A549 (cell line): ENCODE data around the gene PPP6C. TPM values are rescaled to one million over a fixed set of nuclear protein-coding genes. Genes with fewer than 3 reads are reported as not detected.
"Not testable (repeated sequence)": the region's sequence is repeated elsewhere in the genome, so short reads cannot be mapped to it uniquely, and the experiment has no call there.

Experiments used
- ATAC-seq, 2 experiments: fragments of 200-7000 bp in 1 of 2; fragments of >200 bp in 1 of 2; cut with Nextera tagmentation in 1 of 2; cut with Tn5 transposase in 1 of 2; 3 replicates each; pipeline versions ENCODE4 v1.8.0 to v1.9.1; 2018 to 2020; ENCODE audit warnings: mild to moderate bottlenecking in 1 of 2, moderate library complexity in 1 of 2
- CTCF ChIA-PET: fragments of 300-600 bp; sonication (Branson Sonifier 250); formaldehyde crosslinking; extraction: SDS; loops from one replicate; lab custom pipeline; 2021; ENCODE audit warnings: antibody characterized with exemption, inconsistent platforms; lab: Yijun Ruan, JAX
- POLR2A ChIA-PET: fragments of 350-600 bp; formaldehyde crosslinking; extraction: SDS; loops from one replicate; lab custom pipeline; 2021; ENCODE audit warnings: antibody characterized with exemption, inconsistent platforms; lab: Yijun Ruan, JAX
- DNase-seq, 2 experiments: peaks; one replicate each; pipeline versions ENCODE4 v3.0.0 to v3.0.0-alpha.2; 2011 to 2016; ENCODE audit warnings: low read depth in 1 of 2, low spot score in 1 of 2
- FAIRE-seq: peaks from 2 replicates; lab custom pipeline; 2011; peaks lifted over from hg19 to GRCh38; lab: Jason Lieb, UNC
- H3K27ac ChIP-seq, 2 experiments: fragments of >200 bp; sonication (Bioruptor Twin); formaldehyde crosslinking; 3 replicates each; pipeline ENCODE4 v1.5.1; 2016 to 2017
- H3K4me1 ChIP-seq: fragments of >200 bp; sonication (Bioruptor Twin); formaldehyde crosslinking; 3 replicates; pipeline ENCODE4 v1.6.1; 2016
- H3K4me2 ChIP-seq: fragments of >200 bp; sonication (Bioruptor Twin); formaldehyde crosslinking; 3 replicates; pipeline ENCODE4 v1.6.1; 2016
- H3K4me3 ChIP-seq: fragments of >200 bp; sonication (Bioruptor Twin); formaldehyde crosslinking; 3 replicates; pipeline ENCODE4 v1.5.1; 2016
- H3K9me3 ChIP-seq: fragments of >200 bp; sonication (Bioruptor Twin); formaldehyde crosslinking; 3 replicates; pipeline ENCODE4 v1.6.1; 2016
- EP300 ChIP-seq, 2 experiments: fragments of >200 bp; sonication (Bioruptor Twin); formaldehyde crosslinking; IDR thresholded peaks; 2 replicates in 1 of 2; 3 replicates in 1 of 2; pipeline ENCODE4 v1.6.1; 2016 to 2017
- FOSL2 ChIP-seq, 2 experiments: fragments of 450-650 bp in 1 of 2; fragments of >200 bp in 1 of 2; sonication (Bioruptor Twin) in 1 of 2; formaldehyde crosslinking; IDR thresholded peaks; 2 replicates each; pipeline versions ENCODE4 v1.5.0 to v1.6.1; 2016 to 2020; ENCODE audit warnings: mild to moderate bottlenecking in 1 of 2, moderate library complexity in 1 of 2
- MYC ChIP-seq: IDR thresholded peaks from 2 replicates; pipeline ENCODE4 v1.6.1; 2012; ENCODE audit warnings: mild to moderate bottlenecking, inconsistent platforms, low read length, improper control_type of control experiment, borderline replicate concordance
- NFE2L2 ChIP-seq: fragments of 150-350 bp; conservative IDR thresholded peaks from 2 replicates; pipeline ENCODE4 v1.6.1; 2014; ENCODE audit warnings: low read length
- NR3C1 ChIP-seq: fragments of >200 bp; sonication (Bioruptor Twin); formaldehyde crosslinking; IDR thresholded peaks from 3 replicates; pipeline ENCODE4 v1.6.1; 2017
- PHF8 ChIP-seq: fragments of 200-600 bp; sonication (generic); IDR thresholded peaks from 2 replicates; pipeline ENCODE4 v1.6.1; 2016; ENCODE audit warnings: low read depth, mild to moderate bottlenecking, antibody characterized with exemption, moderate library complexity, borderline replicate concordance
- RNF2 ChIP-seq: fragments of 200-600 bp; sonication (generic); IDR thresholded peaks from 2 replicates; pipeline ENCODE4 v1.6.1; 2016; ENCODE audit warnings: low read depth, mild to moderate bottlenecking, antibody characterized with exemption, moderate library complexity, borderline replicate concordance
- TP53 ChIP-seq: fragments of 250-450 bp; sonication (Bioruptor Pico); IDR thresholded peaks from 2 replicates; pipeline ENCODE4 v1.5.0; 2021; ENCODE audit warnings: mild to moderate bottlenecking, moderate library complexity
- ZC3H11A ChIP-seq: fragments of 450-650 bp; IDR thresholded peaks from 2 replicates; pipeline ENCODE4 v1.6.1; 2014; ENCODE audit warnings: antibody characterized with exemption, mild to moderate bottlenecking
- ZSCAN20 ChIP-seq: fragments of 250-450 bp; sonication (Bioruptor Pico); IDR thresholded peaks from 2 replicates; pipeline ENCODE4 v1.8.0; 2022; ENCODE audit warnings: mild to moderate bottlenecking, moderate library complexity
- WGBS: methylation state at CpG from one replicate; pipeline ENCODE4 v1.1.6; 2017; ENCODE audit errors: missing lambda C conversion rate; 5-methylcytosine and 5-hydroxymethylcytosine counted together
- polyA plus RNA-seq, 4 experiments: library from polyadenylated mRNA; depleted of rRNA in 3 of 4; stranded (reverse); fragments of >200 nt; fragmentation: RNase III in 1 of 4; extraction: RNeasy Plus Mini Kit Qiagen cat#74134 plus additional on column Dnase treatment in 1 of 4; gene quantifications; 2 replicates in 3 of 4; 3 replicates in 1 of 4; pipeline ENCODE4 v1.2.3, GENCODE V29; 2011 to 2017
- TF ChIP-seq, protein P1 (sequence below): fragments of >200 bp; sonication (Bioruptor Twin); formaldehyde crosslinking; IDR thresholded peaks from 3 replicates; pipeline ENCODE4 v1.5.1; 2016

PPP6C gene
- polyA plus RNA-seq, 2 of the 4 experiments (the other 2 are of a cell fraction) = 25.3 to 36.2 TPM

DNA sequence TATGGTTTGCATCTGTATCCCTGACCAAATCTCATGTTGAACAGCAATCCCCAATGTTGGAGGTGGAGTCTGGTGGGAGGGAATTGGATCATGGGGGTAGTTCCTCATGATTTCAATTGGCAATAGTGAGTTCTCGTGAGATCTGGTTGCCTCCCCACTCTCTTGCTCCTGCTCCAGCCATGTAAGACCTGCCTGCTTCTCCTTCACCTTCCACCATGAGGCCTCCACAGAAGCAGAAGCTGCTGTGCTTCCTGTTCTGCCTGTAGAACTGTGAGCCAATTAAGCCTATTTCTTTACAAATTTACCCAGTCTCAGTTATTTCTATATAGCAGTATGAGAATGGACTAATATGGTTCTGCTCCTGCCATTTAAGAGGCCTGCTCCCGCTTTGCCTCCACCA lies 79.1 kb downstream of the PPP6C start:
- 92% methylated on average over 2 of the region's 2 CpGs for WGBS
- H3K4me1 ChIP-seq = no peaks in the 10 kb centered on the region
- TF ChIP-seq FOSL2 (IDR thresholded peaks at IDR 0.05) = no peak
- TF ChIP-seq FOSL2 (CRISPR knock-in tag; IDR thresholded peaks at IDR 0.05) = no peak
- TF ChIP-seq TP53 = no peak
- no peak for TF ChIP-seq RNF2
- H3K4me2 ChIP-seq = no peak overlapping the region
- no peak for DNase-seq
- FAIRE-seq = no peak
- ChIA-PET POLR2A (no interaction called here), CTCF (no interaction called here)
- no peak for ATAC-seq
- no peaks in the 10 kb centered on the region for H3K9me3 ChIP-seq
- no peak overlapping the region for H3K4me3 ChIP-seq
- no peak overlapping the region for H3K27ac ChIP-seq

DNA sequence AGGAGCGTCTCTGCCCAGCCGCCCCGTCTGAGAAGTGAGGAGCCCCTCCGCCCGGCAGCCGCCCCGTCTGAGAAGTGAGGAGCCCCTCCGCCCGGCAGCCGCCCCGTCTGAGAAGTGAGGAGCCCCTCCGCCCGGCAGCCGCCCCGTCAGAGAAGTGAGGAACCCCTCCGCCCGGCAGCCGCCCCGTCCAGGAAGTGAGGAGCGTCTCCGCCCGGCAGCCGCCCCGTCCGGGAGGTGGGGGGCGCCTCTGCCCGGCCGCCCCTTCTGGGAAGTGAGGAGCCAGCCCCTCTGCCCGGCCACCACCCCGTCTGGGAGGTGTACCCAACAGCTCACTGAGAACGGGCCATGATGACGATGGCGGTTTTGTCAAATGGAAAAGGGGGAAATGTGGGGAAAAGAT lies 81.1 kb downstream of the PPP6C start:
- WGBS = 100% methylated on average over 3 of the region's 33 CpGs
- DNase-seq, H3K9me3 ChIP-seq, H3K4me3 ChIP-seq, H3K27ac ChIP-seq, H3K4me2 ChIP-seq, H3K4me1 ChIP-seq, FAIRE-seq, ATAC-seq, POLR2A ChIA-PET: not testable (repeated sequence)
- CTCF ChIA-PET = interaction anchor here (0.6 kb wide), 1 partner anchor 25 kb away, joined by 4 read pairs; no protein-coding TSS in a partner anchor

DNA sequence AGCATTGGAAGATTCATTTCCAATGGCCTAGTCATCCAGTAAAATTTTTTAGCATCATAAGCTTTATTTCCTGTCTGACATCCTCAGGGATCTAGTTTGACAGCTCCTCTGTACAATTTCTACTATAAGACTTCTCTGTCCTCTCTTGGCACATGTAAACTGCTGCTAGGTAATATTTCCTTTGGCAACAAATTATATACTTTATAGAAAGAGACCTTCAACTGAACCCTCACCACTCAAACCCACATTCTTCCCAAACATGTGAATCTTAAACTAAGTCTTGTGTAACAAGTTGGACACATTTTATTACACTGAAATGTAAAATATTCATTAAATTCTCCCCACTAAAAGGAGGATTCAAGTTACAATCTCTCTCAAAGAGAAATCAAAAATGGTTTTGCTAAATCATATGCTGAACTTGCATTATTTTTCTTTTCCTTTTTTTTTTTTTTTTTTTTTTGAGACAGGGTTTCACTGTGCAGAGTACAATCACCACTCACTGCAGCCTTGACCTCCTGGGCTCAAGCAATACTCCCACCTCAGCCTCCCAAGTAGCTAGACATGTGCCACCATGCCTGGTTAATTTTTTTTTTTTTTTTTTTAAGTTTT lies 83.2 kb downstream of the PPP6C start:
- no peak overlapping the region for H3K27ac ChIP-seq
- CTCF ChIA-PET = interaction anchor here (0.6 to 1.0 kb wide), 3 partner anchors 12 to 63 kb away, joined by 3 to 4 read pairs (median 4); no protein-coding TSS in a partner anchor
- TF ChIP-seq, protein P1, sequence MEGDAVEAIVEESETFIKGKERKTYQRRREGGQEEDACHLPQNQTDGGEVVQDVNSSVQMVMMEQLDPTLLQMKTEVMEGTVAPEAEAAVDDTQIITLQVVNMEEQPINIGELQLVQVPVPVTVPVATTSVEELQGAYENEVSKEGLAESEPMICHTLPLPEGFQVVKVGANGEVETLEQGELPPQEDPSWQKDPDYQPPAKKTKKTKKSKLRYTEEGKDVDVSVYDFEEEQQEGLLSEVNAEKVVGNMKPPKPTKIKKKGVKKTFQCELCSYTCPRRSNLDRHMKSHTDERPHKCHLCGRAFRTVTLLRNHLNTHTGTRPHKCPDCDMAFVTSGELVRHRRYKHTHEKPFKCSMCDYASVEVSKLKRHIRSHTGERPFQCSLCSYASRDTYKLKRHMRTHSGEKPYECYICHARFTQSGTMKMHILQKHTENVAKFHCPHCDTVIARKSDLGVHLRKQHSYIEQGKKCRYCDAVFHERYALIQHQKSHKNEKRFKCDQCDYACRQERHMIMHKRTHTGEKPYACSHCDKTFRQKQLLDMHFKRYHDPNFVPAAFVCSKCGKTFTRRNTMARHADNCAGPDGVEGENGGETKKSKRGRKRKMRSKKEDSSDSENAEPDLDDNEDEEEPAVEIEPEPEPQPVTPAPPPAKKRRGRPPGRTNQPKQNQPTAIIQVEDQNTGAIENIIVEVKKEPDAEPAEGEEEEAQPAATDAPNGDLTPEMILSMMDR = no peak
- H3K4me1 ChIP-seq = no peaks in the 10 kb centered on the region
- no peak overlapping the region for H3K4me2 ChIP-seq
- POLR2A ChIA-PET = no interaction called here
- DNase-seq = no peak
- no peaks in the 10 kb centered on the region for H3K9me3 ChIP-seq
- no peak for ATAC-seq
- no peak for FAIRE-seq
- H3K4me3 ChIP-seq = no peak overlapping the region

DNA sequence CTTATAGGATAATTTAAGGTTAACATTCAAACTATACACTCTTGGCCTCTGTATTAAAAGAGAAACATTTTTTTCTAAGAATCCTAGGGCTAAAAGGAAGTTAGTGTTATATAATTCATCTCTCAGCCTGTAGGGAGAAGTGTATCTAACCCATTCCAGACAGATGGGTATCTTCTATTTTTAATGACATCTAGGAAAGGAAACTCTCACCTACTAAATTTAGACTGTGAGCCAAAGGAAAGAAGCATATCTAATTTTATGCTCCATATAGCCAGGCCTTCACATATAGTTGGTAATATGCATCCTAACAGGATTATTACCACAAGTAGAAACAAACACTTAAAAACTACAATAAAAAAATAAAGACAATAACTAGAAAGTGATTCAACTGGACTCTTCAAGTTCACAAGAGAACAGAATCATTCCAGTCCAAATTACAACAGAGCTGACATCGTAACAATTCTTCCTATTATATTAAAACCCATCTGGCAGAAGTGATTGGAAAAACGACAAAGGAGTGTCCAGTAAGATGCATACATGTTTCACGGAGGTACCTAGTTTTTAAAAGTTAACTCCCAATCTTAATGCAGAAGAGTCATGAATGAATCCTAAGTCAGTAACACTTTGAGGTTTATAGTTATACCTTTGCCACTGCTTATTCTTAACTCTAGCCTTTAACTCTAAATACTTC lies 85.7 kb downstream of the PPP6C start:
- CTCF ChIA-PET = no interaction called here
- ATAC-seq (no peak), FAIRE-seq (no peak), DNase-seq (no peak)
- POLR2A ChIA-PET = no interaction called here
- no peaks in the 10 kb centered on the region for H3K9me3 ChIP-seq
- H3K4me3 ChIP-seq = no peak overlapping the region
- TF ChIP-seq EP300 (IDR thresholded peaks at IDR 0.05) (no peak), FOSL2 (IDR thresholded peaks at IDR 0.05) (no peak), FOSL2 (CRISPR knock-in tag; IDR thresholded peaks at IDR 0.05) (no peak), NFE2L2 (no peak), RNF2 (no peak), MYC (no peak), ZC3H11A (no peak), PHF8 (no peak), NR3C1 (no peak), ZSCAN20 (CRISPR knock-in tag) (no peak)
- TF ChIP-seq, protein P1 = no peak
- WGBS = 84% methylated on average over 3 of the region's 3 CpGs
- H3K27ac ChIP-seq = no peak overlapping the region
- no peaks in the 10 kb centered on the region for H3K4me1 ChIP-seq
- H3K4me2 ChIP-seq = no peak overlapping the region
